Right ventricle myocardium superior (tissue), 1 donor: Measurements from ENCODE around the gene COPG1. TPM values are rescaled to one million over a fixed set of nuclear protein-coding genes. Genes with fewer than 3 reads are reported as not detected.
"Not testable (repeated sequence)": the region's sequence is repeated elsewhere in the genome, so short reads cannot be mapped to it uniquely, and the experiment has no call there.

Experiments
- ATAC-seq: fragments of 200-7000 bp; cut with Tn5 transposase; one replicate; pipeline ENCODE4 v1.9.1; 2020; ENCODE audit warnings: mild to moderate bottlenecking; ENCODE audit not compliant: poor library complexity
- DNase-seq: peaks from one replicate; pipeline ENCODE4 v3.0.0-alpha.2; 2020
- intact Hi-C: fragments of 100-400 bp; cut with DNase I; formaldehyde crosslinking; loops from one replicate; pipeline ENCODE4 v1.11.2; 2022
- long read RNA-seq: library from polyadenylated mRNA; unstranded; transcript quantifications from one replicate; pipeline ENCODE4 v2.0.0, GENCODE V29; 2021
- total RNA-seq: library from RNA; stranded (reverse); fragmentation: NEBNext Ultra II Directional; extraction: Animal tissue kit (Norgen Biotek cat#: 25700); gene quantifications from one replicate; pipeline ENCODE4 v1.2.1, GENCODE V29; 2021
- donor health status: DM: no; HTN: yes; CAD: no; lungs with severe emphysema.

Gene COPG1
- total RNA-seq, result 80.6 TPM
- long read RNA-seq, transcript COPG1-201 (24 exons, 3,078 nt), result major isoform, 238 of 277 reads
- long read RNA-seq, partial matches to known transcripts, result 28 of 277 reads
- long read RNA-seq, other reads (novel, unspliced or antisense), result 11 of 277 reads

- DNase-seq (peak; percentile 94), ATAC-seq (peak; percentile 97)
- intact Hi-C loops, result loop anchor here (10.0 kb wide), 1 partner anchor 275 kb away; no protein-coding TSS in a partner anchor
Observed at GRCh38 chr3:129249284-129250065, at the start of gene COPG1. Gene COPG1, plus strand, starts transcription at chr3:129249606. Its CDS starts 104 bp downstream, at chr3:129249710.

- no peak for ATAC-seq
- DNase-seq, result no peak
- intact Hi-C loops, result no loop called here
Observed at GRCh38 chr3:129204473-129204872, 44.9 kb upstream of the COPG1 start.

- intact Hi-C loops, result no loop called here
- ATAC-seq (no peak), DNase-seq (no peak)
Observed at GRCh38 chr3:129205109-129205832, 44.1 kb upstream of the COPG1 start.

GRCh38 chr3:129207479-129207878 lies 41.9 kb upstream of the COPG1 start:
- no peak for DNase-seq
- intact Hi-C loops, result no loop called here
- no peak for ATAC-seq

- ATAC-seq, result no peak
- intact Hi-C loops, result no loop called here
- DNase-seq, result no peak
Observed at GRCh38 chr3:129211345-129211744, 38.1 kb upstream of the COPG1 start.

GRCh38 chr3:129211772-129212171 lies 37.6 kb upstream of the COPG1 start:
- ATAC-seq (peak; percentile 75), DNase-seq (peak; percentile 83)
- intact Hi-C loops, result no loop called here

GRCh38 chr3:129213238-129213637 lies 36.2 kb upstream of the COPG1 start:
- intact Hi-C loops, result no loop called here
- no peak for DNase-seq
- ATAC-seq, result no peak

GRCh38 chr3:129218742-129219141 lies 30.7 kb upstream of the COPG1 start:
- no peak for DNase-seq
- no peak for ATAC-seq
- intact Hi-C loops, result no loop called here

GRCh38 chr3:129224387-129224786 lies 25.0 kb upstream of the COPG1 start:
- intact Hi-C loops, ATAC-seq, DNase-seq: not testable (repeated sequence)

GRCh38 chr3:129224984-129225393 lies 24.4 kb upstream of the COPG1 start:
- intact Hi-C loops, result loop anchor here (5.0 kb wide), 1 partner anchor 43 kb away; the partner anchor contains the start of gene CNBP
- ATAC-seq, result peak; percentile 95
- DNase-seq, result peak; percentile 91

- ATAC-seq, result peak; percentile 79
- intact Hi-C loops, result loop anchor here (5.0 kb wide), 1 partner anchor 44 kb away; the partner anchor contains the start of gene CNBP
- peak; percentile 91 for DNase-seq
Observed at GRCh38 chr3:129226374-129226773, 23.0 kb upstream of the COPG1 start.

- no peak for ATAC-seq
- intact Hi-C loops, result loop anchor here (5.0 kb wide), 1 partner anchor 47 kb away; the partner anchor contains the start of gene CNBP
- peak; percentile 62 for DNase-seq
Observed at GRCh38 chr3:129228891-129229585, 20.4 kb upstream of the COPG1 start.

- ATAC-seq (peak; percentile 36), DNase-seq (no peak)
- intact Hi-C loops, result no loop called here
Observed at GRCh38 chr3:129230311-129231019, 18.9 kb upstream of the COPG1 start.

- no peak for ATAC-seq
- intact Hi-C loops, result no loop called here
- DNase-seq, result no peak
Observed at GRCh38 chr3:129231331-129232119, 17.9 kb upstream of the COPG1 start.

- intact Hi-C loops, result no loop called here
- ATAC-seq (peak; percentile 43), DNase-seq (peak; percentile 50)
Observed at GRCh38 chr3:129233538-129233937, 15.9 kb upstream of the COPG1 start.

- ATAC-seq, result no peak
- no peak for DNase-seq
- intact Hi-C loops, result no loop called here
Observed at GRCh38 chr3:129234441-129234840, 15.0 kb upstream of the COPG1 start.

- no peak for ATAC-seq
- intact Hi-C loops, result no loop called here
Observed at GRCh38 chr3:129235344-129235917, 14.0 kb upstream of the COPG1 start.

More at GRCh38 chr3:129235344-129235917, 14.0 kb upstream of the COPG1 start:
- DNase-seq, result no peak
